Gastroesophageal sphincter (tissue), 4 donors: ENCODE results near the gene LRP1-AS. TPM values are rescaled to one million over a fixed set of nuclear protein-coding genes. Genes with fewer than 3 reads are reported as not detected.

ENCODE experiments used
- ATAC-seq: fragments of 150-250 bp; one replicate; pipeline ENCODE4 v1.9.1; 2016; ENCODE audit warnings: mild to moderate bottlenecking, moderate library complexity
- H3K27ac ChIP-seq, 4 donors: fragments of 200-600 bp; sonication (generic) in 3 of 4; 1 replicate in 3 of 4; 2 replicates in 1 of 4; pipeline ENCODE4 v1.5.1; 2016 to 2019
- H3K27me3 ChIP-seq: fragments of 200-600 bp; sonication (generic); one replicate; pipeline ENCODE4 v1.5.1; 2019
- H3K36me3 ChIP-seq, 2 donors: fragments of 200-600 bp; sonication (generic); one replicate each; pipeline ENCODE4 v1.5.1; 2019; ENCODE audit warnings: control low read depth in 1 of 2
- H3K4me1 ChIP-seq, 3 donors: fragments of 200-600 bp; sonication (generic); 1 replicate in 2 of 3; 2 replicates in 1 of 3; pipeline ENCODE4 v1.5.1; 2016 to 2019; ENCODE audit warnings: control low read depth in 2 of 3
- H3K4me3 ChIP-seq, 2 donors: fragments of 200-600 bp; sonication (generic); one replicate each; pipeline ENCODE4 v1.5.1; 2019; ENCODE audit warnings: mild to moderate bottlenecking in 1 of 2, moderate library complexity in 1 of 2
- H3K9me3 ChIP-seq, 3 donors: fragments of 200-600 bp; sonication (generic); one replicate each; pipeline ENCODE4 v1.5.1; 2017 to 2019; ENCODE audit warnings: control low read depth in 2 of 3
- EP300 ChIP-seq: sonication (generic); formaldehyde crosslinking; IDR thresholded peaks from one replicate; pipeline ENCODE4 v1.6.1; 2017; ENCODE audit warnings: antibody characterized with exemption, mild to moderate bottlenecking
- POLR2A ChIP-seq, 2 donors: fragments of 450-650 bp; IDR thresholded peaks; one replicate each; pipeline ENCODE4 v1.6.1; 2017; ENCODE audit warnings: antibody characterized with exemption in 2 of 2, mild to moderate bottlenecking in 2 of 2, moderate library complexity in 1 of 2
- POLR2AphosphoS5 ChIP-seq: sonication (generic); formaldehyde crosslinking; IDR thresholded peaks from one replicate; pipeline ENCODE4 v1.6.1; 2017; ENCODE audit warnings: antibody characterized with exemption
- WGBS, 2 donors: methylation state at CpG; one replicate each; pipeline ENCODE4 v1.1.5; 2018; ENCODE audit warnings: low coverage in 1 of 2; 5-methylcytosine and 5-hydroxymethylcytosine counted together
- total RNA-seq, 4 donors: library from RNA; depleted of rRNA; stranded (reverse); fragments of >200 nt; gene quantifications; one replicate each; pipeline ENCODE4 v1.1.0, GENCODE V29; 2016
- TF ChIP-seq, protein P1 (sequence below), 4 experiments: fragments of 200-600 bp in 2 of 4; fragments of 450-650 bp in 2 of 4; sonication (generic) in 1 of 4; IDR thresholded peaks; one replicate each; pipeline ENCODE4 v1.5.1; 2017 to 2019; ENCODE audit warnings: antibody characterized with exemption in 4 of 4, mild to moderate bottlenecking in 2 of 4, moderate library complexity in 2 of 4

LRP1-AS gene
- total RNA-seq, 4 donors from 2014 or later: not detected

DNA sequence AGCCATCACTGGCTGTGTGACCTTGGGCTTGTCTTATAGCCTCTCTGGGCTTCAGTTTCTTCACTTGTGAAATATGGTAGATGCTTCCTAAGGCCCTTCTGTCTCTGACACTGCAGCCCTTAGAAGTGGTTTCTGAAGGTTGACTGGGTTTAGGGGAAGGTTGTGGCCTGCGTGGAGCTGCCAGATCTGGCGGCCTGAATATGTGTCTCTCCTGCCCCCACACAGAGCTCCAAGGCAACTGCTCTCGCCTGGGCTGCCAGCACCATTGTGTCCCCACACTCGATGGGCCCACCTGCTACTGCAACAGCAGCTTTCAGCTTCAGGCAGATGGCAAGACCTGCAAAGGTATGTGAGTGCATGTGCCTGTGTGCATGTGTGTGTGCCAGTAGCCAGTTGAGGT is 4.0 kb downstream of the LRP1-AS start:
- TF ChIP-seq POLR2A (IDR thresholded peaks at IDR 0.05): no peak
- TF ChIP-seq EP300: no peak
- no peak for TF ChIP-seq POLR2AphosphoS5
- Histone ChIP-seq H3K27me3 (no peaks in the 10 kb centered on the region), H3K4me1 (peaks cover 0 to 91% (median 39%) of the 10 kb centered on the region in 3 donors), H3K4me3 (no peak overlapping the region), H3K9me3 (no peaks in the 10 kb centered on the region), H3K27ac (peak overlapping the region in 2 of 4 donors; percentile 53 to 63), H3K36me3 (peaks cover 0 to 98% of the 10 kb centered on the region in 2 donors)
- no peak for ATAC-seq
- WGBS, 2 donors: 70% methylated on average over 2 of the region's 4 CpGs; no CpG with 5 or more reads in 1 of the 2 donors

DNA sequence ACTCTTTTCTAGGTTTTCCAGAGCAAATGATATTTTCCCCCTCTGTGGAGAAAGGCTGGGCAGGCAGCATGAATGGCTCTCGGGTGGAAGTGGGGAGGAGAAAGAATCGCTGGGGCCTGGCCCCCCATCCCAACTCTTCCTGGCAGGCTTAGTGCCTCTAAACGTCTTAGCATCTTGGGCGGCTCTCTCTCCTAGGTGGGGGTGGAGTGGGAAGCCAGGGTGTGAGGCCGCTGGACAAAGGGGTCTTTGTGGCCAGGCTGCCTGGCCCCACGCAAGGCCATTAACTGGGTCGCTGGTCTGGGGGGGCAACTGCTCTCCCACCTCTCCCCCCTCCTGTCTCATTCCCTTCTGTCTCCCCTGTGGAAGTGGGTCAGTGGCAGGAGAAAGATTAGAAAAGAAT is 4.7 kb downstream of the LRP1-AS start:
- no peak for ATAC-seq
- Histone ChIP-seq H3K9me3 (no peaks in the 10 kb centered on the region), H3K27ac (peak overlapping the region in 3 of 4 donors; percentile 53 to 63 (median 63)), H3K27me3 (no peaks in the 10 kb centered on the region), H3K4me1 (peaks cover 0 to 91% (median 38%) of the 10 kb centered on the region in 3 donors), H3K4me3 (no peak overlapping the region), H3K36me3 (peaks cover 0 to 96% of the 10 kb centered on the region in 2 donors)
- TF ChIP-seq EP300 (no peak), POLR2AphosphoS5 (no peak)
- TF ChIP-seq, protein P1, sequence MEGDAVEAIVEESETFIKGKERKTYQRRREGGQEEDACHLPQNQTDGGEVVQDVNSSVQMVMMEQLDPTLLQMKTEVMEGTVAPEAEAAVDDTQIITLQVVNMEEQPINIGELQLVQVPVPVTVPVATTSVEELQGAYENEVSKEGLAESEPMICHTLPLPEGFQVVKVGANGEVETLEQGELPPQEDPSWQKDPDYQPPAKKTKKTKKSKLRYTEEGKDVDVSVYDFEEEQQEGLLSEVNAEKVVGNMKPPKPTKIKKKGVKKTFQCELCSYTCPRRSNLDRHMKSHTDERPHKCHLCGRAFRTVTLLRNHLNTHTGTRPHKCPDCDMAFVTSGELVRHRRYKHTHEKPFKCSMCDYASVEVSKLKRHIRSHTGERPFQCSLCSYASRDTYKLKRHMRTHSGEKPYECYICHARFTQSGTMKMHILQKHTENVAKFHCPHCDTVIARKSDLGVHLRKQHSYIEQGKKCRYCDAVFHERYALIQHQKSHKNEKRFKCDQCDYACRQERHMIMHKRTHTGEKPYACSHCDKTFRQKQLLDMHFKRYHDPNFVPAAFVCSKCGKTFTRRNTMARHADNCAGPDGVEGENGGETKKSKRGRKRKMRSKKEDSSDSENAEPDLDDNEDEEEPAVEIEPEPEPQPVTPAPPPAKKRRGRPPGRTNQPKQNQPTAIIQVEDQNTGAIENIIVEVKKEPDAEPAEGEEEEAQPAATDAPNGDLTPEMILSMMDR (IDR thresholded peaks at IDR 0.05): no peak
- WGBS, 2 donors: 45 to 50% methylated on average over 1 to 7 of the region's 7 CpGs

DNA sequence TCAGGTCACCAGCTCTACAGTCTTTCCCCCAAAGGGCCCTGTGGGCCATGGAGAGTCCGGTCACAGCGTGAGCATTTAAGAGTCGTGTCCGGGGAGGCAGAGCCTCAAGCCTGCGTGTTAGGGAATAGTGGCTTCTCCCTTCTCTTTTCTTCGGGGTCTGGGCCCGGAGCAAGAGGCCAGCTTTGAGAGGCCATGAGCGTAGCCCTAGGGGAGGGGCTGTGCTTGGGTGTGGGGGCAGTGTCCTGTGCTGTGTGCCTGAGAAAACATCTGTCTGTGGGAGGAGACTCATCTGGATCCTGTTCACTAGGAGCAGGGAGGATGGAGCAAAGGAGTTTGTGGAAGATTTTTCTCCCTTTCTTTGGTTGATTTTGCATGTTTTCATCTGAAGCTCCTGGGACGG is 5.3 kb downstream of the LRP1-AS start:
- Histone ChIP-seq H3K36me3 (peaks cover 0 to 90% of the 10 kb centered on the region in 2 donors), H3K27ac (peak overlapping the region in 3 of 4 donors; percentile 53 to 63 (median 63)), H3K9me3 (no peaks in the 10 kb centered on the region), H3K4me3 (no peak overlapping the region), H3K27me3 (no peaks in the 10 kb centered on the region), H3K4me1 (peaks cover 0 to 90% (median 32%) of the 10 kb centered on the region in 3 donors)
- TF ChIP-seq EP300 (no peak), POLR2A (IDR thresholded peaks at IDR 0.05) (no peak), POLR2AphosphoS5 (no peak)
- TF ChIP-seq, protein P1 (IDR thresholded peaks at IDR 0.05): no peak
- peak; percentile 54 for ATAC-seq
- 40 to 68% methylated on average over 1 to 4 of the region's 9 CpGs for WGBS, 2 donors

DNA sequence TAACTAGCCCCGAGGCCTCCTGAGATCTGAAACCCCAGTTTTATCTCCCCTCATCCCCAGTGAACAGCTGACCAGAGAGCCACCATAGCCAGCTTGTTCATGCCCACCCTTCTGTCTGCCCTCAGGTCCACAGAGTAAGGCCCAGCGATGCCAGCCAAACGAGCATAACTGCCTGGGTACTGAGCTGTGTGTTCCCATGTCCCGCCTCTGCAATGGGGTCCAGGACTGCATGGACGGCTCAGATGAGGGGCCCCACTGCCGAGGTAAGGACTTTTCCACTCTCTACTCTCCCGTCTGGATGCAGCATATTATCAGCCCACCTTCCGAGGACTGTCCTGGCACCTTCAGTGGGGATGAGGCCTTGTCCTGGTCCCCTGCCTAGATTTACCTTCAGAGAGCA is 6.2 kb downstream of the LRP1-AS start:
- 100% methylated on average over 1 to 2 of the region's 8 CpGs for WGBS, 2 donors
- Histone ChIP-seq H3K4me1 (peaks cover 0 to 90% (median 28%) of the 10 kb centered on the region in 3 donors), H3K9me3 (no peaks in the 10 kb centered on the region), H3K27me3 (no peaks in the 10 kb centered on the region), H3K36me3 (peaks cover 0 to 82% of the 10 kb centered on the region in 2 donors), H3K4me3 (no peak overlapping the region), H3K27ac (peak overlapping the region in 3 of 4 donors; percentile 53 to 63 (median 63))
- no peak for ATAC-seq
- TF ChIP-seq POLR2A (IDR thresholded peaks at IDR 0.05) (no peak), EP300 (no peak), POLR2AphosphoS5 (no peak)
- TF ChIP-seq, protein P1 (IDR thresholded peaks at IDR 0.05): no peak

DNA sequence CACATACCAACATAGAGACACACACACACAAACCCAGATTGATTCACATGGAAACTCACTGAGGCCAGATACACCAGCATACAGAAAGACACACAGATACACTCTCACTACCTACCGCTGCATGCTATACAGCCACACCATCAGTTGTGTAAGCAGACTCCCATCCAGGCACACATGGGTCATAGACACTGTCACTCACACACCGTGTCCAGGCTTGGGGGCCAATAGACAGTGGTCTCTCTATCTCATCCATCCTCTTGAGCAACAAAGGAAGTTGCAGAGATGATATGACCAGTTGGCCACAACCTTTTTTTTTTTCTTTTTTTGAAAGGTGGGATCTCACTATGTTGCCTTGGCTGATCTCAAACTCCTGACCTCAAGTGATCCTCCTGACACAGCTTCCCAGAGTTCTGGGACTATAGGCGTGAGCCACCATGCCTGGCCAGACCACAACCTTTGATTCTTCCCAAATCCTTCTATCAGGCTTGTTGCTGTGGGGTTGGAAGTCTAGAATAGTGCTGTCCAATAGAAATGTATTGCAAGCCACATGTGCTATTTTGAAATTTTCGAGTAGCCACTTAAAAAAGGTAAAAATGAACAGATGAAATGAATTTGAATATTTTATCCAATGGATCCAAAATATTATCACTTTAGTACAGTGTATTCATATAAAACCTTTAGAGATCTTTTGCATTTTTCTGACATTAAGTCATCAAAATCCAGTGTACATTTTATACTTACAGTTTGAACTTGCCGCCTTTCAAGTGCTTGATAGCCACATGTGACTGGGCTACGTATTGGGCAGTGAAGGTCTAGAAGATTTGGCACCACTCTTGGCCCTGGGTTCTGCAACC is 7.4 kb downstream of the LRP1-AS start:
- Histone ChIP-seq H3K27ac (peak overlapping the region in 3 of 4 donors; percentile 85 to 99 (median 98)), H3K36me3 (peaks cover 0 to 69% of the 10 kb centered on the region in 2 donors), H3K27me3 (no peaks in the 10 kb centered on the region), H3K4me3 (no peak overlapping the region), H3K4me1 (peaks cover 0 to 90% (median 32%) of the 10 kb centered on the region in 3 donors), H3K9me3 (no peaks in the 10 kb centered on the region)
- WGBS, 2 donors: 65 to 79% methylated on average over 4 to 6 of the region's 6 CpGs
- ATAC-seq: no peak
- no peak for TF ChIP-seq POLR2A (IDR thresholded peaks at IDR 0.05)
- no peak for TF ChIP-seq EP300
- TF ChIP-seq, protein P1 (IDR thresholded peaks at IDR 0.05): no peak
- TF ChIP-seq POLR2AphosphoS5: no peak
